GM21515 (cell line): ENCODE results near the gene SPOCK1.

Experiments
- ATAC-seq: cut with Tn5 transposase; IDR thresholded peaks from one replicate; pipeline ENCODE4 v1.9.1; 2021; ENCODE audit not compliant: unreplicated experiment

The SPOCK1 gene

GRCh38 chr5:137174196-137174595 lies 324.9 kb downstream of the SPOCK1 start:
- ATAC-seq, result no peak

GRCh38 chr5:137172258-137172657 lies 326.9 kb downstream of the SPOCK1 start:
- no peak for ATAC-seq

GRCh38 chr5:137167187-137167586 lies 331.9 kb downstream of the SPOCK1 start:
- no peak for ATAC-seq

GRCh38 chr5:137164961-137165360 lies 334.2 kb downstream of the SPOCK1 start:
- ATAC-seq, result no peak

DNA sequence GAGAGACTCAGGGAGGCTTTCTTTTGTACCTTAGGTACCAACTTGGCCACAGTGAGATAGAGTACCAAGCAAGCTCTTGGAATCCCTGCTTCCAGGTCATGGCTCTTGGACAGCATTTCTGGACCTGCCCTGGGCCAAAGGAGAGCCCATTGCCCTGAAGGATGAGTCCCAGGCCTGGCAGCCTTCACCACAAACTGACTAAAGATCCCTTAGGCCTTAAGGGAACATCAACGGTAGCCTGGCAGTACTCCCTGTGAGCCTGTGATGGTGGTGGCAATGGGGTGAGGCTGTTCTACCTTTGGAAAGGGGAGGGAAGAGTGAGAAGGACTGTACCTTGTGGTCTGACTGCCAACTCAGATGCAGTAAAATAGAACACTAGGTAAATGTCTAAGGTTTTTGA lies 334.6 kb downstream of the SPOCK1 start:
- ATAC-seq, result no peak

DNA sequence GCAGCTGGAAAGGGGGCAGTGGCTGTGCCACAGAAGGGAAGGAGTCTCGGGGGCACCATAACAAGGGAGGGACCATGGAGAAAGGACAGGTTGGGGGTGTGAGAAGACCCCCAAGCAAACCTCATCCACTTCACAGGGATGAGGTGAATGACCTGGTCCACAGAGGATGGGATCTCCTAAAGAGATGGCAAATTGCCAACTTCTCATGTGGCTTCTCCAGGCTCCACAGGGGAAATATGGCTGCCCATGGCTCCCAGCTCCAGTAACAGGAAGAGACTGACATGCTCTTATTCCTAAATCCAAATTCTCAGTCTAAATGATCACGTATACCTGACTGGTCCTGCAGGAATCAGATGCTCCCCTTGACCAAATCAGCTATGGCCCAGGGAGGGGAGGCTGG lies 340.4 kb downstream of the SPOCK1 start:
- ATAC-seq, result no peak

GRCh38 chr5:137156180-137156579 lies 342.9 kb downstream of the SPOCK1 start:
- no peak for ATAC-seq

- no peak for ATAC-seq
Observed at GRCh38 chr5:137155261-137156000, 343.7 kb downstream of the SPOCK1 start.

DNA sequence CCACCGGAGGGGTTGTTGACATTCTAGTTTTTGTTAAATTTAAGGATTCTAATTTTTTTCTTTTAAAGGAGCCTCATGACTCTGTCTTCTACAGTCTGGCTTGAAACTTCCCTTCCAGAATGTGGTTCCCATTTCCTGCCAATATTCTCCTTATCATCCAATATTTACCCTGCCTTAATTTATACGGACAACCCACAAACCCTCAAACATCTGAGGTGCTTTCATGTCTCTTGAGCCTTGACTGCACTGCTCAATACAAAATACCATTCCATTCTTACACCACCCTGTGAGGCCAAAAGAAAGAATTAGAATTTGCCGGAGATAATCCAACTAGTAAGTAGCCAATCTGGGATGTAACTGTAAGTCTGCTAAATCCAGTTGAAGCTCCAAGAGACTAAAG lies 346.5 kb downstream of the SPOCK1 start:
- ATAC-seq, result no peak

GRCh38 chr5:137148655-137149054 lies 350.5 kb downstream of the SPOCK1 start:
- ATAC-seq, result no peak

- no peak for ATAC-seq
Observed at GRCh38 chr5:137148159-137148558, 351.0 kb downstream of the SPOCK1 start.

GRCh38 chr5:137147346-137147745 lies 351.8 kb downstream of the SPOCK1 start:
- ATAC-seq, result no peak

DNA sequence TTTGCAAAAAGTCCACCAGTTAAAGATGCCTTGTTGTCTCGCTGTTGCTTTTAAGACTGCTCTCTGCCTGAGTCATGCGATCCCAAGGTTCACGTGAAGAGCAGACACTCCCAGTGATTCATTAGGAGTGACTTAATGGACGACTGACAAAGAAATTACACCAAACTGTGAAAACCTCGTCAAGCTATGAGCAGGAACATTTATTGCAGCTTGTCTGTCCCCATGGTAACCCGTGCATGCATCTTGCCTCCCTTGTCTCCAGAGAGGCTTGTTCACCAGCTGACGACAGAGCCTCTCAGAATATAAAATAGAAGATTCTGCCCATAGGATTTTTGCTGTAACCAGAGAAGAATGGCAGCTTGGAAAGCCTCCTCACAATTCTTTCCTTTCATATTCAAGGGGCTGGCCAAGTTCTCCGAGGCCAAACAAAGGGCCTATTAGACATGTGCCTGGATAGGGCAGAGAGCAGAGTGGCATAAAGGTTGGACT lies 352.7 kb downstream of the SPOCK1 start:
- ATAC-seq, result no peak

GRCh38 chr5:137145721-137146120 lies 353.4 kb downstream of the SPOCK1 start:
- no peak for ATAC-seq

GRCh38 chr5:137144656-137145055 lies 354.5 kb downstream of the SPOCK1 start:
- ATAC-seq, result no peak

- ATAC-seq, result peak; percentile 49
Observed at GRCh38 chr5:137142764-137143605, 356.1 kb downstream of the SPOCK1 start.

GRCh38 chr5:137142346-137142745 lies 356.8 kb downstream of the SPOCK1 start:
- peak; percentile 27 for ATAC-seq

GRCh38 chr5:137141779-137142178 lies 357.3 kb downstream of the SPOCK1 start:
- ATAC-seq, result no peak

DNA sequence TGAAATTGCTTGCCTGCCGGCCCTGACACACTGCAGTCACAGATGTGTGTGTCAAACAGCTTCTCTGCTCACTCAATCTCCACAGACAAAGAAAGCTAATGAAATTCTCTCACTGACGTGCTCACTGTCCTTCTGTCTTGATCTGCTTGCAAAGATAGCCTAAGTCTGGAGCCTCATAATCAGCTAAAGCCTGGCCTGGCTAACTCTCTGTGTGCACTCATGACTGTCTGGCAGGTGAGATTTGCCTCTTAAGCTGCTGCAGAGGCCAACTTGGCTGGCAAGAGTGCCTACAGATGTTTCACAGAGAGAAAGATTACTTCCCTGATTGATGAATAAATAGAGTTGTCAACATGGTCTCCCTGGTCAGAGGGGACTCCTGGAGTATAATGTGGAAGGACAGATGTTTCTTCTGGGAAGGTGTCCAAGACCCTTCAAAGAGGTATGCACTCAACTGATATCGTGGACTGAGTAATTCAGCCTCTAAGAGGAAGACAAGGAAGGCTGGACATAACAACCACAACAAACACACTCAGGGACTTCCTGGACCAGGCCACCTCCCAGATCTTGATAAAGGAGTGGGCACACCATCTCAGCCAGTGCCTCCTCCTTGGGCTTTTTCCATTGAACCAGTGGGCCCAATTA lies 362.0 kb downstream of the SPOCK1 start:
- no peak for ATAC-seq

GRCh38 chr5:137134920-137135532 lies 364.1 kb downstream of the SPOCK1 start:
- ATAC-seq, result no peak
